Measurements from ENCODE around the gene WRAP53. TPM values are rescaled to one million over a fixed set of nuclear protein-coding genes. Genes with fewer than 3 reads are reported as not detected.

Gene WRAP53
- total and polyA plus RNA-seq, 2 of the 13 experiments (the other 11 are each of a cell fraction or from before 2014, with no cell fraction given), result 7.0 to 19.5 TPM

GRCh38 chr17:7686222-7687071, 1.8 kb upstream of the WRAP53 start (continued):
- TF ChIP-seq MLXIP (CRISPR knock-in tag; IDR thresholded peaks at IDR 0.05; ENCODE audit: borderline replicate concordance), result no peak
- no peak for TF ChIP-seq ZBTB14 (CRISPR knock-in tag; IDR thresholded peaks at IDR 0.05)
- TF ChIP-seq ZBTB1 (CRISPR knock-in tag; IDR thresholded peaks at IDR 0.05; ENCODE audit: borderline replicate concordance), result no peak
- TF ChIP-seq ZNF780A (CRISPR knock-in tag; IDR thresholded peaks at IDR 0.05), result no peak
- no peak; the same call in 1 of the 2 replicates for TF ChIP-seq CAMTA2 (CRISPR knock-in tag; IDR thresholded peaks at IDR 0.05; ENCODE audit: borderline replicate concordance)
- TF ChIP-seq TFE3 (CRISPR knock-in tag; IDR thresholded peaks at IDR 0.05), result no peak
- no peak; the same call in 1 of the 2 replicates for TF ChIP-seq NR2F2 (IDR thresholded peaks at IDR 0.05; ENCODE audit: borderline replicate concordance, low read depth)
- no peak for TF ChIP-seq ZZZ3 (CRISPR knock-in tag; IDR thresholded peaks at IDR 0.05; ENCODE audit: borderline replicate concordance)
- TF ChIP-seq POLR2G (IDR thresholded peaks at IDR 0.05; ENCODE audit: low read depth, low read length), result peak; percentile 78
- TF ChIP-seq ATF3 (CRISPR knock-in tag; IDR thresholded peaks at IDR 0.05), result no peak
- no peak for TF ChIP-seq ZFP36L2 (CRISPR knock-in tag; IDR thresholded peaks at IDR 0.05)
- TF ChIP-seq ASH2L (IDR thresholded peaks at IDR 0.05; ENCODE audit: insufficient read length, low read depth, low read length), result peak; percentile 65
- no peak for TF ChIP-seq ZNF597 (CRISPR knock-in tag; IDR thresholded peaks at IDR 0.05)
- no peak for TF ChIP-seq CENPX (CRISPR knock-in tag; IDR thresholded peaks at IDR 0.05)
- TF ChIP-seq ZNF549 (CRISPR knock-in tag; IDR thresholded peaks at IDR 0.05), result no peak
- no peak for TF ChIP-seq FOXO1 (CRISPR knock-in tag; IDR thresholded peaks at IDR 0.05)
- 0 out of 2 replicates have a peak, but pooled peaks have one; percentile 42 for TF ChIP-seq BRCA1 (CRISPR knock-in tag; IDR thresholded peaks at IDR 0.05)
- TF ChIP-seq FLYWCH1 (CRISPR knock-in tag; IDR thresholded peaks at IDR 0.05), result 0 out of 2 replicates have a peak, but pooled peaks have one; percentile 28
- no peak; the same call in 1 of the 2 replicates for TF ChIP-seq CBX5 (CRISPR knock-in tag; IDR thresholded peaks at IDR 0.05; ENCODE audit: borderline replicate concordance)
- 0 out of 2 replicates have a peak, but pooled peaks have one; percentile 27 for TF ChIP-seq IKZF5 (CRISPR knock-in tag; IDR thresholded peaks at IDR 0.05)
